Measurements from ENCODE around the gene OVCA2.

DNA sequence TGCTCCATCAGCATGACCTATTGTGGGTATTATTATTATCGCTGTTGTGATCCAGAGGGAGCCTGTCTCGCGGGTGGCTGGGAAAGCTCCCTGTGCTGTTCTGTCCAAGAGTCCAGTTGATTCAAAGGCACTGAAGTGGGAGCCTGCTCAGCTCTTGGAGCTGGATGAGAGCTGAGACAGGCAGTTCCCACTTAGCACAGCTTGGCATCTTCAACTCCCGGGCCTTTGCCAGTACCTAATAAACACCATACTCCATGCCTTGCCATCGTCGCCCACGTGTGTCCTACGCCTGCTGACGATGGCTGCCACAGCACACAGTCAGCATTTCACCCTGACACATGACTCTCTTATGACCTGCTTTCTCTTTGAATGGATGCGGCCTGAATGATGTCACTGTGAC, 49.3 kb upstream of the OVCA2 start:
- TF ChIP-seq, protein P1, sequence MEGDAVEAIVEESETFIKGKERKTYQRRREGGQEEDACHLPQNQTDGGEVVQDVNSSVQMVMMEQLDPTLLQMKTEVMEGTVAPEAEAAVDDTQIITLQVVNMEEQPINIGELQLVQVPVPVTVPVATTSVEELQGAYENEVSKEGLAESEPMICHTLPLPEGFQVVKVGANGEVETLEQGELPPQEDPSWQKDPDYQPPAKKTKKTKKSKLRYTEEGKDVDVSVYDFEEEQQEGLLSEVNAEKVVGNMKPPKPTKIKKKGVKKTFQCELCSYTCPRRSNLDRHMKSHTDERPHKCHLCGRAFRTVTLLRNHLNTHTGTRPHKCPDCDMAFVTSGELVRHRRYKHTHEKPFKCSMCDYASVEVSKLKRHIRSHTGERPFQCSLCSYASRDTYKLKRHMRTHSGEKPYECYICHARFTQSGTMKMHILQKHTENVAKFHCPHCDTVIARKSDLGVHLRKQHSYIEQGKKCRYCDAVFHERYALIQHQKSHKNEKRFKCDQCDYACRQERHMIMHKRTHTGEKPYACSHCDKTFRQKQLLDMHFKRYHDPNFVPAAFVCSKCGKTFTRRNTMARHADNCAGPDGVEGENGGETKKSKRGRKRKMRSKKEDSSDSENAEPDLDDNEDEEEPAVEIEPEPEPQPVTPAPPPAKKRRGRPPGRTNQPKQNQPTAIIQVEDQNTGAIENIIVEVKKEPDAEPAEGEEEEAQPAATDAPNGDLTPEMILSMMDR (optimal IDR thresholded peaks at IDR 0.05 in 1 of 3, IDR thresholded peaks at IDR 0.05 in 1 of 3, conservative IDR thresholded peaks at IDR 0.05 in 1 of 3; ENCODE audit: extremely low read depth in 1 of 3, insufficient read depth in 2 of 3, low read length in 3 of 3): no peak
- TF ChIP-seq EZH2 (IDR thresholded peaks at IDR 0.05; ENCODE audit: low read length): no peak

Measured in keratinocyte (primary cell).